Stimulated activated CD8-positive, alpha-beta memory T cell treated with anti-CD3 and anti-CD28 coated beads, Interleukin-12 subunit alpha, Interleukin-12 subunit beta, amount 100 ng/mL, for 1 hour (primary cell): ENCODE data around the gene OLFML3.

Source experiments
- DNase-seq: peaks from one replicate; pipeline ENCODE4 v3.0.0-alpha.2; 2020; ENCODE audit warnings: low read depth

OLFML3 gene

GRCh38 chr1:113949007-113949406 lies 30.3 kb upstream of the OLFML3 start:
- DNase-seq: no peak

- no peak for DNase-seq
These were observed 28.4 kb upstream of the OLFML3 start for GRCh38 chr1:113950908-113951307.

- no peak for DNase-seq
These were observed 27.6 kb upstream of the OLFML3 start for GRCh38 chr1:113951719-113952118.

GRCh38 chr1:113957984-113958383 lies 21.3 kb upstream of the OLFML3 start:
- no peak for DNase-seq

- DNase-seq: no peak
These were observed 20.6 kb upstream of the OLFML3 start for GRCh38 chr1:113958691-113959090.

- no peak for DNase-seq
These were observed 15.9 kb upstream of the OLFML3 start for GRCh38 chr1:113963281-113963906.

GRCh38 chr1:113965703-113966412 lies 13.4 kb upstream of the OLFML3 start:
- DNase-seq: no peak

- no peak for DNase-seq
These were observed 6.3 kb upstream of the OLFML3 start for GRCh38 chr1:113972954-113973353.

GRCh38 chr1:113975211-113975895 lies 3.9 kb upstream of the OLFML3 start:
- DNase-seq: no peak

- DNase-seq: no peak
These were observed 2.5 kb upstream of the OLFML3 start for GRCh38 chr1:113976609-113977278.

GRCh38 chr1:113977906-113978305 lies 1.4 kb upstream of the OLFML3 start:
- DNase-seq: no peak

GRCh38 chr1:113980110-113980509 lies 836 bp downstream of the OLFML3 start:
- no peak for DNase-seq

- DNase-seq: no peak
These were observed 3.0 kb downstream of the OLFML3 start for GRCh38 chr1:113981962-113982931.

GRCh38 chr1:113982949-113983348 lies 3.7 kb downstream of the OLFML3 start:
- no peak for DNase-seq

GRCh38 chr1:113983391-113983790 lies 4.1 kb downstream of the OLFML3 start:
- no peak for DNase-seq

- no peak for DNase-seq
These were observed 4.6 kb downstream of the OLFML3 start for GRCh38 chr1:113983826-113984225.

GRCh38 chr1:113984710-113985109 lies 5.4 kb downstream of the OLFML3 start:
- DNase-seq: no peak

GRCh38 chr1:113986802-113987201 lies 7.5 kb downstream of the OLFML3 start:
- DNase-seq: no peak

GRCh38 chr1:113987259-113987658 lies 8.0 kb downstream of the OLFML3 start:
- DNase-seq: no peak

- DNase-seq: no peak
These were observed 11.3 kb downstream of the OLFML3 start for GRCh38 chr1:113990530-113990929.

GRCh38 chr1:113990961-113991360 lies 11.7 kb downstream of the OLFML3 start:
- no peak for DNase-seq
